ENCODE measurements around the gene UBE3D.

DNA sequence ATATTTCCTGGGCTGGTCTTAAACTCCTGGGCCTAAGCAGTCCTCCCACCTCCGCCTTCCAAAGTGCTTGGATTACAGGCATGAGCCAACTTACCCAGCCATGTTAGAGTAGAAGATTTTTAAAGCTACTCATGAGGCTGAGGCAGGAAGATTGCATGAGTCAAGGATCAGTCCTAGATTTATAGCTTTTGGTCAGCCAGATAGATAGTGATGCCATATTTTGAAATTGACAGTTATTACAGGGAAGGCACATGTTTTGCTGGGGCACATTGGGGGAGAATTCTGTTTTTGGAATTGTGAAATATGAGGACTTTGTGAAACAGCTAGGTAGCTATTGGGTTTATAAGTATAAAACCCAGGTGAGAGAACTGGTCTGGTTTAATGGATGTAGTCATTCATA is 42.7 kb upstream of the UBE3D start:
- TF ChIP-seq EZH2 (IDR thresholded peaks at IDR 0.05; ENCODE audit: borderline replicate concordance, low read depth, low read length, poor library complexity, severe bottlenecking) = no peak
- no peak for TF ChIP-seq CTCF (conservative IDR thresholded peaks at IDR 0.05; ENCODE audit: low read depth, low read length)
